Loucy (cell line): ENCODE measurements around the gene TBX1.

Experiments
- H2AFZ ChIP-seq: fragments of 200-600 bp; sonication (generic); 2 replicates; pipeline ENCODE4 v1.6.0; 2016; ENCODE audit warnings: antibody characterized with exemption, mild to moderate bottlenecking, low read length, moderate library complexity
- H3F3A ChIP-seq: fragments of 200-600 bp; 2 replicates; pipeline ENCODE4 v1.6.0; 2016; ENCODE audit warnings: antibody characterized with exemption, low read depth, mild to moderate bottlenecking
- H3K27me3 ChIP-seq: fragments of 200-600 bp; sonication (generic); 2 replicates; pipeline ENCODE4 v1.6.1; 2014; ENCODE audit warnings: low read length, mild to moderate bottlenecking; ENCODE audit not compliant: insufficient read depth, poor library complexity, severe bottlenecking
- H3K36me3 ChIP-seq: fragments of 200-600 bp; sonication (generic); 2 replicates; pipeline ENCODE4 v1.6.1; 2016; ENCODE audit warnings: low read length; ENCODE audit not compliant: insufficient read depth
- H3K4me1 ChIP-seq: fragments of 200-600 bp; sonication (generic); 2 replicates; pipeline ENCODE4 v1.5.1; 2014; ENCODE audit warnings: low read length, mild to moderate bottlenecking; ENCODE audit not compliant: insufficient read depth, poor library complexity, severe bottlenecking
- H3K4me2 ChIP-seq: fragments of 200-600 bp; sonication (generic); 2 replicates; pipeline ENCODE4 v1.6.0; 2014; ENCODE audit warnings: antibody characterized with exemption, low read length, low read depth, mild to moderate bottlenecking; ENCODE audit not compliant: poor library complexity, severe bottlenecking
- H3K4me3 ChIP-seq: fragments of 200-600 bp; sonication (generic); 2 replicates; pipeline ENCODE4 v1.5.1; 2014; ENCODE audit warnings: low read length, mild to moderate bottlenecking, mixed read lengths; ENCODE audit not compliant: poor library complexity, severe bottlenecking
- H3K79me2 ChIP-seq: fragments of 200-600 bp; sonication (generic); 2 replicates; pipeline ENCODE4 v1.6.1; 2014; ENCODE audit warnings: low read length; ENCODE audit not compliant: insufficient read depth
- H3K9ac ChIP-seq: fragments of 200-600 bp; sonication (generic); 2 replicates; pipeline ENCODE4 v1.6.0; 2014; ENCODE audit warnings: mild to moderate bottlenecking, low read depth, low read length, moderate library complexity; ENCODE audit not compliant: poor library complexity, severe bottlenecking
- H3K9me2 ChIP-seq: fragments of 200-600 bp; sonication (generic); replicated peaks from 2 replicates; pipeline ENCODE4 v1.6.1; 2016; ENCODE audit warnings: low read depth, low read length, mixed read lengths
- H3K9me3 ChIP-seq: fragments of 200-600 bp; sonication (generic); 2 replicates; pipeline ENCODE4 v1.6.1; 2014; ENCODE audit warnings: mild to moderate bottlenecking, antibody characterized with exemption, low read length, low read depth; ENCODE audit not compliant: insufficient read depth
- H4K20me1 ChIP-seq: fragments of 200-600 bp; sonication (generic); 2 replicates; pipeline ENCODE4 v1.6.0; 2014; ENCODE audit warnings: antibody characterized with exemption, low read length, mild to moderate bottlenecking; ENCODE audit not compliant: insufficient read depth, poor library complexity, severe bottlenecking
- EZH2phosphoT487 ChIP-seq: fragments of 200-600 bp; IDR thresholded peaks from 2 replicates; pipeline ENCODE4 v1.6.1; 2018; ENCODE audit warnings: antibody characterized with exemption, mild to moderate bottlenecking, moderate library complexity, borderline replicate concordance
- TF ChIP-seq, protein P1 (sequence below): fragments of 200-600 bp; sonication (generic); conservative IDR thresholded peaks from 2 replicates; pipeline ENCODE4 v1.5.1; 2014; ENCODE audit warnings: mild to moderate bottlenecking, antibody characterized with exemption, low read length

Gene TBX1

DNA sequence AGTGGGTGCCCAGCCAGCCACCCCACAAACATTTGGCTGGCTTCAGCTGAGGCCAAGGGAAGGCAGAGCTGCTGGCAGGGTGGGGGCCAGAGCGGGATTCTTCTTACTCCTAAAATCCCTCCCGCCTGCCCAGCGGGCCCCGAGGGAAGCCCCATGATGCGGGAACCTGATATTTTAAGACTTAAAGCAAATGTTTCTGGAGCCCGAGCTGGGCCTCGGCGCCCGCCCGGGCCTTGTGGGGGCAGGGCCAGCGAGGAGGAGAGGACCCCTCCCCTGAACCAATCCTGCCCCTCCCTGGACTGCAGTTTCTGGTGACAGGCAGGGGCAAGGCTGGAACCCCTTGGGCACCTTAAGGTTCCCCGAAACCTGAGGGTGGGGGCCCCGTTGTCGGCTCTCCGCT is 20.0 kb upstream of the TBX1 start:
- no peaks in the 10 kb centered on the region for H3K36me3 ChIP-seq
- no peaks in the 10 kb centered on the region for H3K9me2 ChIP-seq
- H3K27me3 ChIP-seq = no peaks in the 10 kb centered on the region
- H3K4me1 ChIP-seq = no peaks in the 10 kb centered on the region
- H2AFZ ChIP-seq = no peak overlapping the region
- H3K4me3 ChIP-seq = no peak overlapping the region
- no peaks in the 10 kb centered on the region for H3K79me2 ChIP-seq
- H3K4me2 ChIP-seq = no peak overlapping the region
- no peak overlapping the region for H3K9ac ChIP-seq
- no peaks in the 10 kb centered on the region for H3F3A ChIP-seq
- H4K20me1 ChIP-seq = no peaks in the 10 kb centered on the region
- no peaks in the 10 kb centered on the region for H3K9me3 ChIP-seq
- TF ChIP-seq, protein P1, sequence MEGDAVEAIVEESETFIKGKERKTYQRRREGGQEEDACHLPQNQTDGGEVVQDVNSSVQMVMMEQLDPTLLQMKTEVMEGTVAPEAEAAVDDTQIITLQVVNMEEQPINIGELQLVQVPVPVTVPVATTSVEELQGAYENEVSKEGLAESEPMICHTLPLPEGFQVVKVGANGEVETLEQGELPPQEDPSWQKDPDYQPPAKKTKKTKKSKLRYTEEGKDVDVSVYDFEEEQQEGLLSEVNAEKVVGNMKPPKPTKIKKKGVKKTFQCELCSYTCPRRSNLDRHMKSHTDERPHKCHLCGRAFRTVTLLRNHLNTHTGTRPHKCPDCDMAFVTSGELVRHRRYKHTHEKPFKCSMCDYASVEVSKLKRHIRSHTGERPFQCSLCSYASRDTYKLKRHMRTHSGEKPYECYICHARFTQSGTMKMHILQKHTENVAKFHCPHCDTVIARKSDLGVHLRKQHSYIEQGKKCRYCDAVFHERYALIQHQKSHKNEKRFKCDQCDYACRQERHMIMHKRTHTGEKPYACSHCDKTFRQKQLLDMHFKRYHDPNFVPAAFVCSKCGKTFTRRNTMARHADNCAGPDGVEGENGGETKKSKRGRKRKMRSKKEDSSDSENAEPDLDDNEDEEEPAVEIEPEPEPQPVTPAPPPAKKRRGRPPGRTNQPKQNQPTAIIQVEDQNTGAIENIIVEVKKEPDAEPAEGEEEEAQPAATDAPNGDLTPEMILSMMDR = no peak
- TF ChIP-seq EZH2phosphoT487 = no peak

DNA sequence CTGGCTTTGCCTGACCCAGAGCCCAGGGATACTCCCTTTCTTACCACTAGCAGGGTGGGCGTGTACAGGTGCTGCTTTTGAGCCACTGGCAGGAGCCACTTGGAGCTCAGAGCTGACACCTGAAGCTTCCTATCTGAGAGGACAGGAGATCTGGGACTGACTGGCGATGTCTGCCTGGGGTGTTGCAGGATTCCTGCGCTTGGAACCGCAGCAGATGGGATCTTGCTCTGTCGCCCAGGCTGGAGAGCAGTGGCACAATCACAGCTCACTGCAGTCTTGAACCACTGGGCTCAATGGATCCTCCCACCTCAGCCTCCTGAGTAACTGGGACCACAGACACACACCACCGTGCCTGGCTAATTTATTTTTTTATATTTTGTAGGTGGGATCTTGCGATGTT is 19.5 kb upstream of the TBX1 start:
- H3K27me3 ChIP-seq = no peaks in the 10 kb centered on the region
- no peaks in the 10 kb centered on the region for H3K9me2 ChIP-seq
- no peak overlapping the region for H3K4me3 ChIP-seq
- H4K20me1 ChIP-seq = no peaks in the 10 kb centered on the region
- H3K79me2 ChIP-seq = no peaks in the 10 kb centered on the region
- no peak overlapping the region for H3K4me2 ChIP-seq
- H3F3A ChIP-seq = no peaks in the 10 kb centered on the region
- no peak overlapping the region for H2AFZ ChIP-seq
- no peak overlapping the region for H3K9ac ChIP-seq
- no peaks in the 10 kb centered on the region for H3K36me3 ChIP-seq
- no peaks in the 10 kb centered on the region for H3K9me3 ChIP-seq
- H3K4me1 ChIP-seq = no peaks in the 10 kb centered on the region
- TF ChIP-seq, protein P1 = no peak
- no peak for TF ChIP-seq EZH2phosphoT487

DNA sequence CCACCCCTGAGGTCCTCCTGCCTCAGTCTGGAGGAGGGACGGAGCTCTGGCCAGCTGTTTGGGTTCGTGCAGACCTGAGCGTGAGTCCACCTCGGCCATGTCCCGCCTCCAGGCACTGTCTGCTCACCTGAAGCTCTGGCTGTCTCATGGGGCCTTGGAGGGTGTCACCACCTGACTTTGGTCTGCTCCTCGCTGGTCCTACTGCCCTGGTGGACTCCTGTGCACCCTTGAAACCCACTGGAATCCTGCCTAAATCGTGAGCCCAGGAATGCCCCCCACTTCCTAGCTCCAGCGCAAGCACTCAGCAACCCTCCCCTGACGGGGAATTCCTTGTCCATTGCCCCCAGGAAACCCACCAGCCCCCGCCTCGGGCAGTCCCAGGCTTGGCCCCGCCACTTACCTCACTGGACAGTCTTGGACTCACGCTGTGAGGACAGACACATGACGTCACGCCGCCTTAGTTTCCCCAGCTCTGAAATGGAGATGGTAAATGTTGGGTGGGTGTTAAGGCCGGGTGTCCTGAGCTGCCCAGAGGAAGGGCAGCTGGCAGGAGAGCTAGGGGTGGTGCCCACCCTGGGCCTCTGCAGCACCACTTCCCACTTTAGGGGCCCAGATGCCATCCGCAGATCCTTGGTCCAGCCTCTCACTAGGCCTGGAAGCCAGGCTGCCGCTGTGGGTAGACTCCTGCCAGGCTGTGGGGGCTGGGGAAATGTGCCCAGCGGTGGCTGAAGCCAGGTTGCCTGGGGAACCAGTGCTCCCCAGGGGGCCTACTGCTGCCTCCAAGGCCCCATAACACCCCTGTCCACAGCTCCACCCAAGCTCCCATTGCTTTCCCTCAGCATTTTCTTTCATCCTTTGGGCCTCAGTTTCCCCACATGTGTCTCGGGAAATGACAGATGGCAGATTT is 18.2 kb upstream of the TBX1 start:
- Histone ChIP-seq H3K4me1 (no peaks in the 10 kb centered on the region), H4K20me1 (no peaks in the 10 kb centered on the region), H3F3A (no peaks in the 10 kb centered on the region), H3K9ac (no peak overlapping the region), H3K9me2 (no peaks in the 10 kb centered on the region), H3K27me3 (no peaks in the 10 kb centered on the region), H3K36me3 (no peaks in the 10 kb centered on the region), H3K4me3 (no peak overlapping the region), H2AFZ (no peak overlapping the region), H3K4me2 (no peak overlapping the region), H3K9me3 (no peaks in the 10 kb centered on the region), H3K79me2 (no peaks in the 10 kb centered on the region)
- TF ChIP-seq, protein P1 = no peak
- TF ChIP-seq EZH2phosphoT487 = no peak
